Stimulated activated CD4-positive, alpha-beta T cell treated with anti-CD3 and anti-CD28 coated beads, Interleukin-2, amount 100 ng/mL, for 24 hours (primary cell): ENCODE results near the gene ZNF367.

Experiments used
- DNase-seq, 2 donors: peaks; one replicate each; pipeline ENCODE4 v3.0.0-alpha.2; 2020

Gene ZNF367

GRCh38 chr9:96436063-96436455, 17.9 kb upstream of the ZNF367 start:
- no peak for DNase-seq

- DNase-seq = no peak
These were observed 17.2 kb upstream of the ZNF367 start for GRCh38 chr9:96435345-96435744.

- no peak for DNase-seq
These were observed 12.2 kb upstream of the ZNF367 start for GRCh38 chr9:96430377-96430776.

GRCh38 chr9:96429732-96430131, 11.6 kb upstream of the ZNF367 start:
- DNase-seq = no peak

GRCh38 chr9:96425500-96426169, 7.5 kb upstream of the ZNF367 start:
- no peak for DNase-seq

GRCh38 chr9:96423985-96424336, 5.8 kb upstream of the ZNF367 start:
- DNase-seq = no peak

GRCh38 chr9:96423322-96423984, 5.3 kb upstream of the ZNF367 start:
- no peak for DNase-seq

- peak in 1 of 2 donors; percentile 27 for DNase-seq
These were observed 2.5 kb upstream of the ZNF367 start for GRCh38 chr9:96420468-96421219.

GRCh38 chr9:96419691-96419969, 1.5 kb upstream of the ZNF367 start:
- DNase-seq = no peak

- peak; percentile 50 to 70 for DNase-seq
These were observed 935 bp upstream of the ZNF367 start for GRCh38 chr9:96418920-96419690.

- peak; percentile 44 to 45 for DNase-seq
These were observed 498 bp downstream of the ZNF367 start for GRCh38 chr9:96417661-96418082.

- peak; percentile 92 to 94 for DNase-seq
These were observed 1.1 kb downstream of the ZNF367 start for GRCh38 chr9:96417051-96417586.

- no peak for DNase-seq
These were observed 4.6 kb downstream of the ZNF367 start for GRCh38 chr9:96413302-96414221.

- no peak for DNase-seq
These were observed 5.8 kb downstream of the ZNF367 start for GRCh38 chr9:96412174-96412913.

GRCh38 chr9:96411129-96411838, 6.9 kb downstream of the ZNF367 start:
- no peak for DNase-seq

GRCh38 chr9:96408409-96409280, 9.5 kb downstream of the ZNF367 start:
- DNase-seq = no peak

GRCh38 chr9:96400132-96400910, 17.8 kb downstream of the ZNF367 start:
- DNase-seq = no peak

GRCh38 chr9:96399325-96399633, 18.9 kb downstream of the ZNF367 start:
- no peak for DNase-seq
